ENCODE data around the gene GPR153.

GRCh38 chr1:6272452-6272851 is 11.6 kb upstream of the GPR153 start:
- TF ChIP-seq CTCF (IDR thresholded peaks at IDR 0.05) (no peak), POLR2AphosphoS5 (IDR thresholded peaks at IDR 0.05) (no peak), EP300 (IDR thresholded peaks at IDR 0.05) (no peak)
